GM18511 (cell line): ENCODE data around the gene DDAH2.

Experiments used
- ATAC-seq: cut with Tn5 transposase; IDR thresholded peaks from one replicate; pipeline ENCODE4 v1.9.1; 2021; ENCODE audit warnings: mild to moderate bottlenecking, moderate library complexity; ENCODE audit not compliant: unreplicated experiment

DDAH2 gene

DNA sequence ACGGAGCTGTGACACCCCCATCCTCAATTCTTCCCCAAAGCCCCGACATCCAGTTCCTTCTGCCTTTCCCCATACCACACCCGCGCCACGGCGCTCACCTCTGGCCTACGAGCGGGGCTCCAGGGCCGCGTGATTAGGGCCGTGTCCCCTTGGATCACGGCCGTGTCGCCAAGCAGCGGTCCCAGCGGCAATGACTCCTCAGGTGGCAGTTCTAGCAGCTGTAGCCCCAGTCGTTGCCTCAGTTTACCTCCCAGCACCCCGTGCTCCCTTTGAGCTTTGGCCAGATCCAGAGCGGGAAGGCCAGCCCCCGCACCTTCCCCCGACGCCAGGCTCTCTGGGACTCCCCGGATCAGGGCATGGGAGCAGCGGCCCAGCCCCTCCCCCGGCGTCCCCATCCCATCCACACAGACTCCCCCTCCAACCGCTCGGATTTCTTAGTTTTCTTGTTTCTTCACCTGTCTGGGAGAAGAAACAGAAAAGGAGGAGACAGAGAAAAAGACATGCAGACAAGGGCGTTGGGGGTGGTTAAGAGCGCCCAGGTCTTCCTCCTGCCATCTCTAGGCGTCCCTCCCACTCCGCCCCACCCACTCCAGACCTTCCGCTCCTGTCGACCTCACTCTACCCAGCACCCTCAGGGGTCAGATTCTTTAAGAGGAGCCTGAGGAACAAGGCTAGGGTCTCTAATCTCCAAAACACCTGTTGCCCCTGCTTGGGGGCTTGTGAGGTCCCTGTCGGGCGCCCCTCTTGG lies at the start of gene DDAH2:
DDAH2 (minus strand) TSS at position 533 of the 748 bp plus-strand sequence; CDS start at position 395, 138 bp downstream.
- no peak for ATAC-seq

GRCh38 chr6:31778193-31778592 lies 49.1 kb upstream of the DDAH2 start:
- ATAC-seq: no peak

DNA sequence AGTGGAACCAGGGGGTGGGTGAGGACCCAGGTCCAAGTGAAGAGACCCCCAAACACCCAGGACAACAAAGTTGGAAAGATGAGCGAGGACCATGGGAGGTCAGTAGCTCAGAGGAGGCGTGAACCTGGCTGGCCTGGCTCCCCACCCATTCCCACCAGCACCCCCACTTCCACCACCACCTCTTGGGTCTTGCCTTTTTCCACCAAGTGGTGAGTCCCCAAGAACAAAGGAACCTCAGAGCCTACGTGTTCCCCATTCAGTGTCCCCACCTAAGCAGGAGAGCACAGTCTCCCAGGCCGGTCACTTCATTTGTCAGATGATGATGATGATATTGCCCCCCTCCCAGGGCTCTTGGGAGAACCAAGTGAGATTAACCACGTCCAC lies 48.6 kb upstream of the DDAH2 start:
- no peak for ATAC-seq

GRCh38 chr6:31776989-31777666 lies 48.0 kb upstream of the DDAH2 start, which contains the start of gene VWA7:
Gene VWA7, minus strand, starts transcription at chr6:31777328. Its CDS starts 549 bp downstream, at chr6:31776779.
- peak; percentile 91 for ATAC-seq

- no peak for ATAC-seq
Measured at GRCh38 chr6:31776485-31776988, 47.4 kb upstream of the DDAH2 start.

- ATAC-seq: no peak
Measured at GRCh38 chr6:31775633-31776484, 46.8 kb upstream of the DDAH2 start.

GRCh38 chr6:31775184-31775583 lies 46.1 kb upstream of the DDAH2 start:
- ATAC-seq: no peak

- ATAC-seq: no peak
Measured at GRCh38 chr6:31771992-31772358, 42.9 kb upstream of the DDAH2 start.

DNA sequence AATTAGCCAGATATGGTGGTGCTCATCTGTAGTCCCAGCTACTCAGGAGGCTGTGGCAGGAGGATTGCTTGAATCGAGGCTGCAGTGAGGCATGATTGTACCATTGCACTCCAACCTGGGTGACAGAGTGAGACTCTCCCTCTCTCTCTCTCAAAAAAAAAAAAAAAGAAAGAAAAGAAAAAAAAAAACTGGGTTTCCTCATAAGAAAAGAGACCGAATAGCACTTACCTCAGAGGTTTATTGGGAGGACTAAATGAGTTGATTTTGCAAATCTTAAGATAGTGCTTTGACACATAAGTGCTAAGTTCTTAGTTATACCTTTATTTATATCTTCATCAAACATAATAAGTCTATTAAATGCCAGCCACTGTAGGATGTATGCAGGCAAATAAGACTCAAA lies 41.8 kb upstream of the DDAH2 start:
- ATAC-seq: no peak

GRCh38 chr6:31769684-31770371 lies 40.7 kb upstream of the DDAH2 start:
- ATAC-seq: no peak

DNA sequence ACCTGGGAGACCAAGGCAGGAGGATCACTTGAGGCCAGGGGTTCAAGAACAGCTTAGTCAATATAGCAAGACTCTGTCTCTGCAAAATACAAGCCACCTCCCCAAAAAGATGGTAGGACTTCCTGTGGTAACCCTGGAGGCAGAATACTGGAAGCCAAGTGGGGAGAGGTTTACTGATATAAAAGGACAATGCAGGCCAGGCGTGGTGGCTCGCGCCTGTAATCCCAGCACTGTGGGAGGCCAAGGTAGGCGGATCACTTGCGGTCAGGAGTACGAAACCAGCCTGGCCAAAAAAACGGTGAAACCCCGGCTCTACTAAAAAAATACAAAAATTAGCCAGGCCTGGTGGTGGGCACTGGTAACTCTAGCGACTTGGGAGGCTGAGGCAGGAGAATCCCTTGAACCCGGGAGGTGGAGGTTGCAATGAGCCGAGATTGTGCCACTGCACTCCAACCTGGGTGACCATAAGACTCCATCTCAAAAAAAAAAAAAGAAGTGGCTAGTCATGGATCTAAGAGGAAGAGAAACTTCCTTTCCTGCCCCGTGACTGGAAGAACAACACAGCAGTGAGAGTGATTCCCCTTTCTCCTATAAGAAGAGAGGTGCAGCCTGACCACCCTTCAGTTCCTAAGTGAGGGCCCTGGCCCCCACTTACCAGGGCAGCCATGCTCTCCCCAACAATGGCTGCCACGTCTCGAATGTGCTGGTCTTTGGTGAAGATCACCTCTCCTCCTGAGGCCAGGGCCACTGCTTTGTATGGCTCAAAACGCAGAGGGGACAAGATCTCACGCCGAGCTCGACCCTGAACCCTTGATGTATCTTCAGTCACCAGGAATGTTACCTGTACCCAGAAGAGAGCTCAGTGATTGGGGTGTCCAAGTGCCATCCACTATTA lies 39.5 kb upstream of the DDAH2 start:
- no peak for ATAC-seq

- no peak for ATAC-seq
Measured at GRCh38 chr6:31767096-31767645, 38.1 kb upstream of the DDAH2 start.

DNA sequence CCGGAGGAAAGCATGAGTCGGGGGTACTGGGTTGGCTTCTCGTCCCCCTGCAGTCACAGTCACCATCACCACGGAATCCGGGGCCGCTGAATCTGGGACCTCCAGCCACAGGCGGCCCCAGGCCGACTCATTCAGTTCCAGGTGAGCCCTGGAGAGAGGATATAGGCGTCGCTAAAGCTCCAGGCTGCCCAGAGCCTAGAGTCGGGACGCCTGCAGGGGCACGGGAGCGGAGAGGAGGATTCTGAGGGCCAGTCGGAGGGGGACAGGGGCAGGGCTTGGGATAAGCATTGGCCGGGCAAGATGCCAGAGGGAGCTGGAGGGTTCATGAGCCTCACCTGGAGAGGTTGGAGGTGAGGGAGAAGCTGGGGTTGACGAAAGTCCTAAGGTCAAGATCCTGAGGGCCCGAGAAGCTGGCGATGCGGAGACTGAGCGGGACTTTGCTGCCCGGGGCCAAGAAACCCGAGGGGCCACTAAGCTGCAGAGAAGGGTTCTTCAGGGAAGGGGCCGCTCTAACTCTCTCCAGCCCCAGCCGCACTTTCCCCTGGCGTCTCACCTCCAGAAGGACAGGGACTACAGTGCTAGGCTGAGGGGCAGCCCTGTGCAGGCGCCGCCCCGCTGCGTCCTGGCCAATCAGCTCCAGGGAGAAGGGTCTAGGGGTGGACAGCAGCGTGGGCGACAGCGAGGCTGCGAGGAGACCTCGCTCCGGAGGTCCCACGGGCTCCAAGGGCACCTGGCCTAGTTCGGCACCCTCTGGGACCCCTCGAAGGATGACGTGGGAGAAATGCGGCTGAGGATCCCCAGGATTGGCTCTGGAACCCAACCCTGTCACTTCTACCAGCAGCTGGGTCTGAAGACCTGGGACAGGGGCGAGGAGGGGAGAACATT lies 37.1 kb upstream of the DDAH2 start:
- ATAC-seq: no peak

GRCh38 chr6:31765559-31765909 lies 36.4 kb upstream of the DDAH2 start:
- no peak for ATAC-seq

- no peak for ATAC-seq
Measured at GRCh38 chr6:31764198-31764597, 35.1 kb upstream of the DDAH2 start.

- ATAC-seq: no peak
Measured at GRCh38 chr6:31763619-31763940, 34.5 kb upstream of the DDAH2 start.

DNA sequence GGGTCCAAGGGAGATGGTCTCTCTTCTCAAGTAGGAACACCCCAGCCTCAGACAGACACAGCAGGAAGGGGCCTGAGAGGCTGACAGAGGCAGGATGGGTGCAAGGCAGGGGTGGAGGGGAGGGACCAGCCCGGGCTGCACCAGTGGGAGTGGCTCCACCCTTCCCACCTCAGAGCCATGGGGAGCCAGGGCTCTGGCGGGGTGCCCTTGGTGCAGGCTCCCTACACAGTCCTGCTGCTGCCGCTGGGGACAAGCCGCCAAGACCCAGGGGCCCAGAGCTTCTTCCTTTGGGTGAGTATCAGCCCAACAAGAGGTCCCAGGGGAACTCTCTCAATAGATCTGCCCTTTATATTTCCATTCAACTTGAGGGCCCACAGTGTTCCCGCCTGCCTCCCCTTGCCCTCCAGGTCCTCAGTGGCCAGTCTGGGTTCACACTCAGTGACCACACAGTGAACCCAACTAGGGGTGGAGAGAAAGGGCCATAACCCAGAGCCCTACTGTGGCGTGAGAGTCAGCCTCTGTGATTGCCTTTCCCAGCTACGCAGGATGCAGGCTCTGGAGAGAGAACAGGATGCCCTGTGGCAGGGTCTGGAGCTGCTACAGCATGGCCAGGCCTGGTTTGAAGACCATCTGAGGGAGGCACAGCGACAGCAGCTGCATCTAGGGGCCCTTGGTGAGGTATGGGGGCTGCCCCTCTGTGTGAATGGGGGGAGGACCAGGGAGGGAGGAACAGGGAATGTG lies 33.9 kb upstream of the DDAH2 start:
- ATAC-seq: no peak

- ATAC-seq: no peak
Measured at GRCh38 chr6:31762356-31762755, 33.3 kb upstream of the DDAH2 start, which contains the start of gene SAPCD1. Gene SAPCD1, plus strand, starts transcription at chr6:31762656. Its CDS starts 399 bp downstream, at chr6:31763055.
